GM12801 (cell line): Measurements from ENCODE around the gene TMEM178B.

Experiments used
- TF ChIP-seq, protein P1 (sequence below): IDR thresholded peaks from one replicate; pipeline ENCODE4 v1.5.1; 2011; ENCODE audit warnings: control low read depth; ENCODE audit not compliant: insufficient read length; ENCODE audit errors: extremely low read depth

TMEM178B gene

DNA sequence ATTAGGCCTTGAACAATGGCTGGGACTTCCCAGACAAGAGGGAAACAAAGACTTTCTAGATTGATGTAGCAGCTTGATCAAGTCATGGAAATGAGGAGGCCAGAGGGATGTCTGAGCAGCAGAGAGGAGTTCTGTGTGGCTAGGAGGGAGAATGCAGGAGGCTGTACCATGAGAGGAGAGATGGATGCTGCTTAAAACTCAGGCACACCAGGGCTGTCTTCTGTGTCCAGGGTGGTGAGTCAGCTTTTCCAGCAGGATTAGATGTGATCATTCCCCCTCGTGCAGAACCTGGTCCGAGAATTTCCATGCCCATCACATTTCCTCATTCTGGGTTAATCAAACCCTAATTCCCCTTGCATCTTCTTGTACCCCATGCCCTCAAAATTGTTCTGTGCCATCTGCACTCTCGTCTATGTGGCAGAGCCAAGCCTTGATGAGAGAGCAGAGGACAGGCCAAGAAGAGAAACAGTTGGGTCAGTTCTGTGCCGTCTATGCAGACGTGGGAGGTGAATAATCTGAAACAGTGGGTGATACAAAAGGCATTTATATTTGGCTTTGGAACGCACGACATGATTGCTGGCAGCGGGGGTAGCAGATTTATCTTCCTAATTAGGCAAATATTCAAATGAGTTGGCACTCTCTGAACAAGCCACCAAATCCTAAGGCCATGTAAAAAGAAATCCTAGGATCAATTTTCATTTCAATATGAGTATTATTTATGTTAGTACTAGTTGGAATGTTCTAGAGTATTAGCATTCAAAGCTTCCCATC lies 160.7 kb downstream of the TMEM178B start:
- TF ChIP-seq, protein P1, sequence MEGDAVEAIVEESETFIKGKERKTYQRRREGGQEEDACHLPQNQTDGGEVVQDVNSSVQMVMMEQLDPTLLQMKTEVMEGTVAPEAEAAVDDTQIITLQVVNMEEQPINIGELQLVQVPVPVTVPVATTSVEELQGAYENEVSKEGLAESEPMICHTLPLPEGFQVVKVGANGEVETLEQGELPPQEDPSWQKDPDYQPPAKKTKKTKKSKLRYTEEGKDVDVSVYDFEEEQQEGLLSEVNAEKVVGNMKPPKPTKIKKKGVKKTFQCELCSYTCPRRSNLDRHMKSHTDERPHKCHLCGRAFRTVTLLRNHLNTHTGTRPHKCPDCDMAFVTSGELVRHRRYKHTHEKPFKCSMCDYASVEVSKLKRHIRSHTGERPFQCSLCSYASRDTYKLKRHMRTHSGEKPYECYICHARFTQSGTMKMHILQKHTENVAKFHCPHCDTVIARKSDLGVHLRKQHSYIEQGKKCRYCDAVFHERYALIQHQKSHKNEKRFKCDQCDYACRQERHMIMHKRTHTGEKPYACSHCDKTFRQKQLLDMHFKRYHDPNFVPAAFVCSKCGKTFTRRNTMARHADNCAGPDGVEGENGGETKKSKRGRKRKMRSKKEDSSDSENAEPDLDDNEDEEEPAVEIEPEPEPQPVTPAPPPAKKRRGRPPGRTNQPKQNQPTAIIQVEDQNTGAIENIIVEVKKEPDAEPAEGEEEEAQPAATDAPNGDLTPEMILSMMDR: no peak

DNA sequence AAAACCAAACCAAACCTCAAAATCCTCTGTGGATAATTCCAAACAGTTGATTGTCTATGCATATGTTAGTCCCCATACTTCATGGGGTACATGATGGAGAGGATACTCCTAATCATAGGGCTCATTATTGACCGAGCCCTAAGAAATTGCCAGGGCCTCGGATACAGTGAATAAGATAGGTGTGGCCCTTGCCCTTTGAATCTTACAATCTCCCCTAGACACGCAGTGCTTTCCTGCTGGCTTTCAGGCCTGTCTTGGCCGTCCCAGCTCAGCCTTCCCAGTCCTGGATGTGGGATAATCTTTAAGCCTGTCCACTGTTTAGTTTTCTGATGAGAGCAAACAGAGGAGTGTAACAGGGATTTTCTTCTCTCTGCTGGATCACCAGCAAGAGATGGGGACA lies 161.8 kb downstream of the TMEM178B start:
- TF ChIP-seq, protein P1: no peak

DNA sequence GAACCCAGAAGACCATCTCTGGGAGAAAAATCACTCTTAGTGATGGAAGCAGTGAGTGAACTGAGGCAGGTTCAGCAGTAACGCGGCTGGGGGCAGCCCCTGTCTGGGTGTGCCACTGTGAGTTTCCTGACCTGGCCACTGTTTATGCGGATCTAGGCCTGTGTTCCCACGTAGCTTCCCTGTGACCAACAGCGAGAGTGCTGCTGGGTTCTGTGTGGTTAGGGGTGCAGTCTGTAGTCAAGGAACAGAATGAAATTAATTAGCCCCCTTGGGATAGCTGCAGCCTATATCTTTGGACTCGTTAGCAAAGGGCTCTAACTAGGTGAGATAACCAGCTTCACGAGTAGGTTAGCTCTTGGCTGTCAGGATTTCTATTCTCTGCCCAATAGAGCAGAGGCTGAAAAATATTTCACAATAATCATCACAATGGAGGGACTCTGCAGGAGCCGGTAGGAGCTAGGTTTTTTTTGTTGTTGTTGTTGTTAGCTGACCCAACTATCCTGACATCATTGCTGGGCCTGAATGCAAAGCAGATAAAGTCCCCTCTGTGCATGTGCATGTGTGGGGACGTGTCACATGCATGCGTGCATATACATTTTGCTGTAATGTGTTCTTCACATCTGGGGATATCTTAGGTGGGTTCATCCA lies 164.9 kb downstream of the TMEM178B start:
- TF ChIP-seq, protein P1: no peak

DNA sequence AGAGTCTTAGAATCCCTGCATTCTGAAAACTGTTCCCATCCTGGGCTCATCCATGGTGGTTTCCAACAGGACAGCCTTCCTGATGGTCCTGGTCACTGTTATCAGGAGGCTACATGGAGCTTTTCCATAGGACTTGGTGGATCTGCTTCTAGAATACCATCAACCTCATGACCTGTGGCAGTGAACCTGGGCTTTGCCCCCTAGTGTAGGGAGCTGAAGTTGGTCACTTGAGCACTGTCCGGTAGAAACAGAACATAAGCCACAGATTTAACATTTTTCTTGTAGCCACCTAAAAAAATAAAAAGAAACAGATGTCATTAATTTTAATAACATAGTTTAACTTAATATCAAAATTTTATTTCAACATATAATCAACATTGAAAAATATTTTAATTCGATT lies 165.8 kb downstream of the TMEM178B start:
- TF ChIP-seq, protein P1: no peak

DNA sequence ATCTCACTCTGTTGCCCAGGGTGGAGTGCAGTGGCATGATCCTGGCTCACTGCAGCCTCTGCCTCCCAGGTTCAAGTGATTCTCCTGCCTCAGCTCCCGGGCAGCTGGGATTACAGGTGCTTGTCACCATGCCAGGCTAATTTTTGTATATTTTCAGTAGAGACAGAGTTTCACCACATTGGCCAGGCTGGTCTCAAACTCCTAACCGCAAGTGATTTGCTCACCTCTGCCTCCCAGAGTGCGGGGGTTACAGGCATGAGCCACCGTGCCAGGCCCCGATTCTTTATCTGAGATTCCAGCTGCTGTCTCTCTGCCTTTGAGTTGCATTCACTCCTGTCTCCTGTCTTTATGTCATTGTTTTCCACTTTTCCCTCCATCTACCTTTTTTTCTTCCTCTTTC lies 168.7 kb downstream of the TMEM178B start:
- TF ChIP-seq, protein P1: no peak

- TF ChIP-seq, protein P1: no peak
These were observed 169.5 kb downstream of the TMEM178B start for GRCh38 chr7:141243368-141243767.

DNA sequence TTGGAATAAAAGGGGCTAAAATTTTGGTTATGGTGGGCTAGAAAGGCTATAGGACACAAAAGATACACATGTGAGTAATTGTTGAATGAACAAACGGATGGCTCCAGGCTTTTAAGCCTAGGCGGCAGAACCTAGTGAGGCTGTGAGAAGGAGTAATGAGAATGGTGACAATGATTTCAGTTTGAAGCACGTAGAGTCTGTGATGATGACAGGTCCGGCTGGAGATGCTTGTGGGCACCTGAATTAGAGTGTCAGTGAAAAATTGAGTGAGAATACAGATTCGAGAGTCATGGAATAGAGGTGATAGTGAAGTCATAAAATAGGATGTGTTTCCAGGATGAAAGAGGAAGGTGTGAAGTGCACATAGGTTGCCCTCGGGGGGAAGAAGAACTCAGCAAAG lies 170.6 kb downstream of the TMEM178B start:
- TF ChIP-seq, protein P1: no peak
